Small intestine (tissue), 7 donors: ENCODE data around the gene PRKCE. TPM values are rescaled to one million over a fixed set of nuclear protein-coding genes. Genes with fewer than 3 reads are reported as not detected.

Source experiments
- DNase-seq, 2 donors: peaks; one replicate each; pipeline versions ENCODE4 v3.0.0 to v3.0.0-alpha.2; 2013
- FAIRE-seq: peaks from 2 replicates; lab custom pipeline; 2012; peaks lifted over from hg19 to GRCh38; lab: Jason Lieb, UNC
- H3K27ac ChIP-seq, 3 donors: one replicate each; pipeline ENCODE4 v1.5.1; 2013; ENCODE audit warnings: low read length in 2 of 3, mild to moderate bottlenecking in 2 of 3, control low read depth in 1 of 3, inconsistent platforms in 1 of 3, low read depth in 1 of 3, moderate library complexity in 1 of 3
- H3K27me3 ChIP-seq, 3 donors: one replicate each; pipeline ENCODE4 v1.6.1; 2013; ENCODE audit warnings: low read length in 3 of 3, inconsistent platforms in 1 of 3; ENCODE audit not compliant: control insufficient read depth in 3 of 3, insufficient read depth in 3 of 3
- H3K36me3 ChIP-seq, 3 donors: one replicate each; pipeline ENCODE4 v1.6.1; 2013; ENCODE audit warnings: low read length in 3 of 3, inconsistent platforms in 1 of 3, low read depth in 1 of 3, mild to moderate bottlenecking in 1 of 3, moderate library complexity in 1 of 3; ENCODE audit not compliant: control insufficient read depth in 3 of 3, insufficient read depth in 2 of 3
- H3K4me1 ChIP-seq, 3 donors: one replicate each; pipeline ENCODE4 v1.6.1; 2013; ENCODE audit warnings: low read length in 2 of 3, inconsistent platforms in 1 of 3, low read depth in 1 of 3, mild to moderate bottlenecking in 1 of 3, moderate library complexity in 1 of 3; ENCODE audit not compliant: control insufficient read depth in 3 of 3, insufficient read depth in 2 of 3
- H3K4me3 ChIP-seq, 3 donors: one replicate each; pipeline ENCODE4 v1.5.1; 2013; ENCODE audit warnings: low read length in 3 of 3, control low read depth in 1 of 3, inconsistent platforms in 1 of 3, low read depth in 1 of 3, mild to moderate bottlenecking in 1 of 3, moderate library complexity in 1 of 3
- H3K9me3 ChIP-seq, 2 donors: one replicate each; pipeline ENCODE4 v1.6.1; 2013; ENCODE audit warnings: low read depth in 1 of 2, low read length in 1 of 2; ENCODE audit not compliant: control insufficient read depth in 2 of 2, insufficient read depth in 1 of 2
- WGBS, 3 donors: extraction: QIAGEN DNeasy Blood & Tissue Kit; methylation state at CpG; one replicate each; pipeline ENCODE4 v1.1.7; 2013; 5-methylcytosine and 5-hydroxymethylcytosine counted together
- polyA plus RNA-seq, 4 donors: library from polyadenylated mRNA; stranded (reverse) in 3 of 4; unstranded in 1 of 4; fragments of 200-250 nt in 3 of 4; fragments of 120-200 nt in 1 of 4; gene quantifications; one replicate each; pipeline versions ENCODE4 v1.2.1 to v1.2.3, GENCODE V29; 2013
- donor health status: healthy with polysubstance abuse.
- donor health status: control.
- donor health status: control.
- donor health status: Bipolar disorder and iron deficiency.
- donor health status: healthy.

The PRKCE gene
- polyA plus RNA-seq, 4 donors: 2.2 to 7.1 (median 5.4) TPM

GRCh38 chr2:45664635-45665261, 13.3 kb downstream of the PRKCE start:
- Histone ChIP-seq H3K36me3 (peaks cover 0 to 3% (median 0%) of the 10 kb centered on the region in 3 donors), H3K27me3 (no peaks in the 10 kb centered on the region), H3K9me3 (no peaks in the 10 kb centered on the region), H3K27ac (no peak overlapping the region), H3K4me3 (no peak overlapping the region), H3K4me1 (peaks cover 0 to 5% (median 0%) of the 10 kb centered on the region in 3 donors)
- DNase-seq (no peak), FAIRE-seq (no peak)
- WGBS, 3 donors: 65 to 69% (median 68%) methylated on average over 2 of the region's 2 CpGs

GRCh38 chr2:45668509-45668908, 17.0 kb downstream of the PRKCE start:
- H3K27ac ChIP-seq: no peak overlapping the region
- H3K4me1 ChIP-seq: peaks cover 0 to 5% (median 5%) of the 10 kb centered on the region in 3 donors
- no peaks in the 10 kb centered on the region for H3K27me3 ChIP-seq
- 89 to 97% (median 96%) methylated on average over 7 of the region's 7 CpGs for WGBS, 3 donors
- FAIRE-seq (no peak), DNase-seq (no peak)
- peaks cover 0 to 3% (median 0%) of the 10 kb centered on the region in 3 donors for H3K36me3 ChIP-seq
- H3K4me3 ChIP-seq: no peak overlapping the region
- H3K9me3 ChIP-seq: no peaks in the 10 kb centered on the region

- Histone ChIP-seq H3K9me3 (no peaks in the 10 kb centered on the region), H3K4me1 (peaks cover 0 to 7% (median 6%) of the 10 kb centered on the region in 3 donors), H3K27me3 (no peaks in the 10 kb centered on the region), H3K27ac (no peak overlapping the region), H3K36me3 (peaks cover 0 to 3% (median 0%) of the 10 kb centered on the region in 3 donors), H3K4me3 (no peak overlapping the region)
- DNase-seq (no peak), FAIRE-seq (no peak)
- WGBS, 3 donors: 59 to 72% (median 68%) methylated on average over 7 of the region's 7 CpGs
These were observed 17.6 kb downstream of the PRKCE start for GRCh38 chr2:45669032-45669486.

GRCh38 chr2:45670646-45671045, 19.2 kb downstream of the PRKCE start:
- Histone ChIP-seq H3K9me3 (no peaks in the 10 kb centered on the region), H3K4me3 (no peak overlapping the region), H3K27ac (no peak overlapping the region), H3K4me1 (peaks cover 3 to 22% (median 19%) of the 10 kb centered on the region in 3 donors), H3K36me3 (peaks cover 0 to 3% (median 0%) of the 10 kb centered on the region in 3 donors), H3K27me3 (no peaks in the 10 kb centered on the region)
- 52 to 68% (median 53%) methylated on average over 4 of the region's 4 CpGs for WGBS, 3 donors
- no peak for FAIRE-seq
- DNase-seq: no peak

- 89 to 100% (median 97%) methylated on average over 1 of the region's 1 CpG for whole genome bisulfite sequencing, 3 donors
- Histone ChIP-seq H3K27ac (no peak overlapping the region), H3K27me3 (no peaks in the 10 kb centered on the region), H3K9me3 (no peaks in the 10 kb centered on the region), H3K36me3 (no peaks in the 10 kb centered on the region), H3K4me3 (no peak overlapping the region), H3K4me1 (peaks cover 3 to 32% (median 26%) of the 10 kb centered on the region in 3 donors)
- FAIRE-seq (no peak), DNase-seq (no peak)
These were observed 20.7 kb downstream of the PRKCE start for GRCh38 chr2:45672138-45672537.

GRCh38 chr2:45674035-45674816, 22.8 kb downstream of the PRKCE start:
- Histone ChIP-seq H3K9me3 (no peaks in the 10 kb centered on the region), H3K27ac (peak overlapping the region in 2 of 3 donors; percentile 65 to 76)
- whole genome bisulfite sequencing, 3 donors: 91 to 95% (median 93%) methylated on average over 5 of the region's 5 CpGs

GRCh38 chr2:45675263-45675812, 23.9 kb downstream of the PRKCE start:
- no peak overlapping the region for H3K4me3 ChIP-seq
- H3K27me3 ChIP-seq: no peaks in the 10 kb centered on the region
- FAIRE-seq (no peak), DNase-seq (peak; percentile 90 to 92)
- peaks cover 3 to 35% (median 26%) of the 10 kb centered on the region in 3 donors for H3K4me1 ChIP-seq
- no peaks in the 10 kb centered on the region for H3K9me3 ChIP-seq
- H3K27ac ChIP-seq: peak overlapping the region; percentile 50 to 80 (median 71)
- H3K36me3 ChIP-seq: no peaks in the 10 kb centered on the region
- 19 to 43% (median 26%) methylated on average over 5 of the region's 5 CpGs for WGBS, 3 donors

More at GRCh38 chr2:45674035-45674816, 22.8 kb downstream of the PRKCE start:
- no peaks in the 10 kb centered on the region for H3K36me3 ChIP-seq
- no peak overlapping the region for H3K4me3 ChIP-seq
- H3K27me3 ChIP-seq: no peaks in the 10 kb centered on the region
- DNase-seq (peak in 1 of 2 donors; percentile 18), FAIRE-seq (no peak)
- peaks cover 3 to 28% (median 26%) of the 10 kb centered on the region in 3 donors for H3K4me1 ChIP-seq

GRCh38 chr2:45676088-45676487, 24.6 kb downstream of the PRKCE start:
- WGBS, 3 donors: 83 to 91% (median 87%) methylated on average over 5 of the region's 5 CpGs
- H3K4me3 ChIP-seq: no peak overlapping the region
- FAIRE-seq (no peak), DNase-seq (no peak)
- peaks cover 6 to 40% (median 23%) of the 10 kb centered on the region in 3 donors for H3K4me1 ChIP-seq
- H3K27ac ChIP-seq: peak overlapping the region; percentile 50 to 80 (median 71)
- no peaks in the 10 kb centered on the region for H3K27me3 ChIP-seq
- H3K36me3 ChIP-seq: no peaks in the 10 kb centered on the region
- H3K9me3 ChIP-seq: no peaks in the 10 kb centered on the region
